ENCODE measurements around the gene SLC15A1. TPM values are rescaled to one million over a fixed set of nuclear protein-coding genes. Genes with fewer than 3 reads are reported as not detected.
"Not testable (repeated sequence)": the region's sequence is repeated elsewhere in the genome, so short reads cannot be mapped to it uniquely, and the experiment has no call there.

Gene SLC15A1
- polyA plus RNA-seq, 1 donor (not counting 4 experiments of a cell fraction or from before 2014, with no cell fraction given): 0.10 TPM

GRCh38 chr13:98755729-98756128 lies 3.3 kb upstream of the SLC15A1 start:
- H3K9me3 ChIP-seq (ENCODE audit: control insufficient read depth, low read depth, low read length): peaks cover 3% of the 10 kb centered on the region
- dilution Hi-C loops (cut with MboI; ENCODE audit: extremely low pct_ligation_motif_present, low sequenced_read_pairs): no loop called here
- peaks cover 5% of the 10 kb centered on the region for H3K4me1 ChIP-seq (ENCODE audit: control insufficient read depth, extremely low read depth, insufficient read depth, low read length)
- H3K9ac ChIP-seq (ENCODE audit: control insufficient read depth, extremely low read depth, insufficient read depth, low read length): no peak overlapping the region
- H3K36me3 ChIP-seq (ENCODE audit: control insufficient read depth in 2 of 2, extremely low read depth in 1 of 2, insufficient read depth in 2 of 2, low read length in 2 of 2): no peaks in the 10 kb centered on the region
- H2AFZ ChIP-seq (ENCODE audit: control insufficient read depth, low read length): no peak overlapping the region
- H3K27ac ChIP-seq (ENCODE audit: control insufficient read depth, insufficient read depth, low read length): no peak overlapping the region
- H4K20me1 ChIP-seq (ENCODE audit: control insufficient read depth, extremely low read depth, insufficient read depth, low read length): no peaks in the 10 kb centered on the region
- no peak overlapping the region for H3K4me2 ChIP-seq (ENCODE audit: control insufficient read depth, extremely low read depth, insufficient read depth, low read depth, low read length)
- no peak for FAIRE-seq
- H3K79me2 ChIP-seq (ENCODE audit: control insufficient read depth, insufficient read depth, low read length): no peaks in the 10 kb centered on the region
- TF ChIP-seq, protein P1, sequence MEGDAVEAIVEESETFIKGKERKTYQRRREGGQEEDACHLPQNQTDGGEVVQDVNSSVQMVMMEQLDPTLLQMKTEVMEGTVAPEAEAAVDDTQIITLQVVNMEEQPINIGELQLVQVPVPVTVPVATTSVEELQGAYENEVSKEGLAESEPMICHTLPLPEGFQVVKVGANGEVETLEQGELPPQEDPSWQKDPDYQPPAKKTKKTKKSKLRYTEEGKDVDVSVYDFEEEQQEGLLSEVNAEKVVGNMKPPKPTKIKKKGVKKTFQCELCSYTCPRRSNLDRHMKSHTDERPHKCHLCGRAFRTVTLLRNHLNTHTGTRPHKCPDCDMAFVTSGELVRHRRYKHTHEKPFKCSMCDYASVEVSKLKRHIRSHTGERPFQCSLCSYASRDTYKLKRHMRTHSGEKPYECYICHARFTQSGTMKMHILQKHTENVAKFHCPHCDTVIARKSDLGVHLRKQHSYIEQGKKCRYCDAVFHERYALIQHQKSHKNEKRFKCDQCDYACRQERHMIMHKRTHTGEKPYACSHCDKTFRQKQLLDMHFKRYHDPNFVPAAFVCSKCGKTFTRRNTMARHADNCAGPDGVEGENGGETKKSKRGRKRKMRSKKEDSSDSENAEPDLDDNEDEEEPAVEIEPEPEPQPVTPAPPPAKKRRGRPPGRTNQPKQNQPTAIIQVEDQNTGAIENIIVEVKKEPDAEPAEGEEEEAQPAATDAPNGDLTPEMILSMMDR (optimal IDR thresholded peaks at IDR 0.05 in 1 of 3, IDR thresholded peaks at IDR 0.05 in 1 of 3, conservative IDR thresholded peaks at IDR 0.05 in 1 of 3; ENCODE audit: extremely low read depth in 1 of 3, insufficient read depth in 2 of 3, low read length in 3 of 3): no peak
- TF ChIP-seq EZH2 (IDR thresholded peaks at IDR 0.05; ENCODE audit: low read length): no peak
- H3K9me1 ChIP-seq (ENCODE audit: control insufficient read depth, extremely low read depth, insufficient read depth, low read length): no peaks in the 10 kb centered on the region
- H3K27me3 ChIP-seq (ENCODE audit: control insufficient read depth, extremely low read depth, insufficient read depth, low read length): peaks cover 34% of the 10 kb centered on the region
- H3K4me3 ChIP-seq (ENCODE audit: control insufficient read depth in 2 of 3, extremely low read depth in 1 of 3, insufficient read depth in 2 of 3, low read depth in 1 of 3, low read length in 3 of 3): no peak overlapping the region
- no peak for DNase-seq (ENCODE audit: low read depth, low spot score)

DNA sequence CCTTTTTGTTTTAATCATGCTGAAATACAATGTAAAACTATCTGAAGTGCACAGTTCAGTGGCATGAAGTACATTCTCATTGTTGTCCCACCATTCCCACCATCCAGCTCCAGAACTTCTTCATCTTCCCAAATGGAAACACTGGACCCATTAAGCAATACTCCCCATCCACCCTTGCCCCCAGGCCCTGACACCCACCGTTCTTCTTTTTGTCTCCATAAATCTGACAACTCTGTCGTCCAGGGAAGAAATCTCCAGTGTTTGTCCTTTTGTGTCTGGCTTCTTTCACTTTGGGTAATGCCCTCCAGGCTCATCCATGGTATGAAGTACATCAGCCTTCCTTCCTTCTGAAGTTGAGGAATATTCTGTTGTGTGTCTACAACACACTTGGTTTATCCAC lies 2.6 kb upstream of the SLC15A1 start:
- TF ChIP-seq EZH2 (IDR thresholded peaks at IDR 0.05; ENCODE audit: low read length): no peak
- TF ChIP-seq, protein P1 (optimal IDR thresholded peaks at IDR 0.05 in 1 of 3, IDR thresholded peaks at IDR 0.05 in 1 of 3, conservative IDR thresholded peaks at IDR 0.05 in 1 of 3; ENCODE audit: extremely low read depth in 1 of 3, insufficient read depth in 2 of 3, low read length in 3 of 3): no peak
- dilution Hi-C loops (cut with MboI; ENCODE audit: extremely low pct_ligation_motif_present, low sequenced_read_pairs): no loop called here
- H3K79me2 ChIP-seq (ENCODE audit: control insufficient read depth, insufficient read depth, low read length): no peaks in the 10 kb centered on the region
- DNase-seq (ENCODE audit: low read depth, low spot score): no peak
- no peak overlapping the region for H3K4me3 ChIP-seq (ENCODE audit: control insufficient read depth in 2 of 3, extremely low read depth in 1 of 3, insufficient read depth in 2 of 3, low read depth in 1 of 3, low read length in 3 of 3)
- FAIRE-seq: no peak
- no peaks in the 10 kb centered on the region for H4K20me1 ChIP-seq (ENCODE audit: control insufficient read depth, extremely low read depth, insufficient read depth, low read length)
- H3K27me3 ChIP-seq (ENCODE audit: control insufficient read depth, extremely low read depth, insufficient read depth, low read length): peaks cover 38% of the 10 kb centered on the region
- H3K4me2 ChIP-seq (ENCODE audit: control insufficient read depth, extremely low read depth, insufficient read depth, low read depth, low read length): no peak overlapping the region
- H2AFZ ChIP-seq (ENCODE audit: control insufficient read depth, low read length): no peak overlapping the region
- H3K9me1 ChIP-seq (ENCODE audit: control insufficient read depth, extremely low read depth, insufficient read depth, low read length): no peaks in the 10 kb centered on the region
- no peak overlapping the region for H3K27ac ChIP-seq (ENCODE audit: control insufficient read depth, insufficient read depth, low read length)
- H3K36me3 ChIP-seq (ENCODE audit: control insufficient read depth in 2 of 2, extremely low read depth in 1 of 2, insufficient read depth in 2 of 2, low read length in 2 of 2): no peaks in the 10 kb centered on the region
- peaks cover 5% of the 10 kb centered on the region for H3K4me1 ChIP-seq (ENCODE audit: control insufficient read depth, extremely low read depth, insufficient read depth, low read length)
- peaks cover 3% of the 10 kb centered on the region for H3K9me3 ChIP-seq (ENCODE audit: control insufficient read depth, low read depth, low read length)
- H3K9ac ChIP-seq (ENCODE audit: control insufficient read depth, extremely low read depth, insufficient read depth, low read length): no peak overlapping the region

DNA sequence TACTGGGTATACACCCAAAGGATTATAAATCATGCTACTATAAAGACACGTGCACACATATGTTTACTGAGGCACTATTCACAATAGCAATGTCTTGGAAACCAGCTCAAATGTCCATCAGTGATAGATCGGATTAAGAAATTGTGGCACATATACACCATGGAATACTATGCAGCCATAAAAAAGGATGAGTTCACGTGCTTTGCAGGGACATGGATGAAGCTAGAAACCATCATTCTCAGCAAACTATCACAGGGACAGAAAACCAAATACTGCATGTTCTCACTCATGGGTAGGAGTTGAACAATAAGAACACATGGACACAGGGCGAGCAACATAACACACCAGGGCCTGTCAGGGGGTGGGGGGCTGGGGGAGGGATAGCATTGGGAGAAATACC lies 2.0 kb upstream of the SLC15A1 start:
- H4K20me1 ChIP-seq (ENCODE audit: control insufficient read depth, extremely low read depth, insufficient read depth, low read length); dilution Hi-C loops (cut with MboI; ENCODE audit: extremely low pct_ligation_motif_present, low sequenced_read_pairs); FAIRE-seq; H3K4me1 ChIP-seq (ENCODE audit: control insufficient read depth, extremely low read depth, insufficient read depth, low read length); H2AFZ ChIP-seq (ENCODE audit: control insufficient read depth, low read length); H3K9me1 ChIP-seq (ENCODE audit: control insufficient read depth, extremely low read depth, insufficient read depth, low read length); H3K79me2 ChIP-seq (ENCODE audit: control insufficient read depth, insufficient read depth, low read length); H3K4me2 ChIP-seq (ENCODE audit: control insufficient read depth, extremely low read depth, insufficient read depth, low read depth, low read length); H3K9me3 ChIP-seq (ENCODE audit: control insufficient read depth, low read depth, low read length); DNase-seq (ENCODE audit: low read depth, low spot score); H3K9ac ChIP-seq (ENCODE audit: control insufficient read depth, extremely low read depth, insufficient read depth, low read length); H3K27ac ChIP-seq (ENCODE audit: control insufficient read depth, insufficient read depth, low read length); H3K4me3 ChIP-seq (ENCODE audit: control insufficient read depth in 2 of 3, extremely low read depth in 1 of 3, insufficient read depth in 2 of 3, low read depth in 1 of 3, low read length in 3 of 3); H3K36me3 ChIP-seq (ENCODE audit: control insufficient read depth in 2 of 2, extremely low read depth in 1 of 2, insufficient read depth in 2 of 2, low read length in 2 of 2): not testable (repeated sequence)
- H3K27me3 ChIP-seq (ENCODE audit: control insufficient read depth, extremely low read depth, insufficient read depth, low read length): peaks cover 43% of the 10 kb centered on the region

Measured in keratinocyte (primary cell).